ENCODE measurements around the gene TECTA. TPM values are rescaled to one million over a fixed set of nuclear protein-coding genes. Genes with fewer than 3 reads are reported as not detected.
"Not testable (repeated sequence)": the region's sequence is repeated elsewhere in the genome, so short reads cannot be mapped to it uniquely, and the experiment has no call there.

The TECTA gene
- polyA plus RNA-seq, 1 donor from 2014 or later = not detected

- Mint-ChIP-seq H3K4me1 (no peaks in the 10 kb centered on the region), H3K36me3 (no peaks in the 10 kb centered on the region), H3K27ac (no peak overlapping the region), H3K27me3 (peaks cover 3% of the 10 kb centered on the region), H3K9me3 (no peaks in the 10 kb centered on the region), H3K4me3 (no peak overlapping the region)
Observed at GRCh38 chr11:121154486-121155314, 53.7 kb downstream of the TECTA start.

- H3K4me3 Mint-ChIP-seq = no peak overlapping the region
- no peaks in the 10 kb centered on the region for H3K36me3 Mint-ChIP-seq
- no peaks in the 10 kb centered on the region for H3K4me1 Mint-ChIP-seq
- peaks cover 3% of the 10 kb centered on the region for H3K27me3 Mint-ChIP-seq
- no peak overlapping the region for H3K27ac Mint-ChIP-seq
- no peaks in the 10 kb centered on the region for H3K9me3 Mint-ChIP-seq
Observed at GRCh38 chr11:121157756-121158155, 56.7 kb downstream of the TECTA start.

- Mint-ChIP-seq H3K27ac (no peak overlapping the region), H3K9me3 (no peaks in the 10 kb centered on the region), H3K36me3 (no peaks in the 10 kb centered on the region), H3K4me1 (no peaks in the 10 kb centered on the region), H3K27me3 (peaks cover 3% of the 10 kb centered on the region), H3K4me3 (no peak overlapping the region)
Observed at GRCh38 chr11:121159741-121160140, 58.7 kb downstream of the TECTA start.

- Mint-ChIP-seq H3K27ac (no peak overlapping the region), H3K36me3 (no peaks in the 10 kb centered on the region), H3K4me1 (no peaks in the 10 kb centered on the region), H3K4me3 (no peak overlapping the region), H3K27me3 (peaks cover 3% of the 10 kb centered on the region), H3K9me3 (no peaks in the 10 kb centered on the region)
Observed at GRCh38 chr11:121161349-121161917, 60.4 kb downstream of the TECTA start.

GRCh38 chr11:121163658-121164308 lies 62.7 kb downstream of the TECTA start:
- Mint-ChIP-seq H3K27ac (no peak overlapping the region), H3K36me3 (no peaks in the 10 kb centered on the region), H3K27me3 (peaks cover 3% of the 10 kb centered on the region), H3K4me3 (no peak overlapping the region), H3K4me1 (no peaks in the 10 kb centered on the region), H3K9me3 (no peaks in the 10 kb centered on the region)

- not testable (repeated sequence) for H3K4me1 Mint-ChIP-seq, H3K27me3 Mint-ChIP-seq, H3K4me3 Mint-ChIP-seq, H3K27ac Mint-ChIP-seq, H3K36me3 Mint-ChIP-seq
- H3K9me3 Mint-ChIP-seq = peaks cover 2 to 31% (median 13%) of the 10 kb centered on the region in 3 donors
Observed at GRCh38 chr11:121177629-121178028, 76.6 kb downstream of the TECTA start.

GRCh38 chr11:121179306-121179705 lies 78.3 kb downstream of the TECTA start:
- no peaks in the 10 kb centered on the region for H3K27me3 Mint-ChIP-seq
- H3K27ac Mint-ChIP-seq = no peak overlapping the region
- H3K4me1 Mint-ChIP-seq = no peaks in the 10 kb centered on the region
- H3K9me3 Mint-ChIP-seq = peaks cover 2 to 33% (median 13%) of the 10 kb centered on the region in 3 donors
- H3K36me3 Mint-ChIP-seq = peaks cover 2% of the 10 kb centered on the region
- no peak overlapping the region for H3K4me3 Mint-ChIP-seq

- no peak overlapping the region for H3K27ac Mint-ChIP-seq
- peaks cover 4 to 35% (median 13%) of the 10 kb centered on the region in 3 donors for H3K9me3 Mint-ChIP-seq
- H3K4me3 Mint-ChIP-seq = no peak overlapping the region
- peaks cover 2% of the 10 kb centered on the region for H3K36me3 Mint-ChIP-seq
- H3K4me1 Mint-ChIP-seq = no peaks in the 10 kb centered on the region
- peaks cover 2% of the 10 kb centered on the region for H3K27me3 Mint-ChIP-seq
Observed at GRCh38 chr11:121180183-121180582, 79.1 kb downstream of the TECTA start.

- H3K27ac Mint-ChIP-seq = no peak overlapping the region
Observed at GRCh38 chr11:121188776-121189175, 87.7 kb downstream of the TECTA start.

GRCh38 chr11:121191818-121192217 lies 90.8 kb downstream of the TECTA start:
- H3K27me3 Mint-ChIP-seq = peaks cover 14% of the 10 kb centered on the region
- no peaks in the 10 kb centered on the region for H3K9me3 Mint-ChIP-seq
- no peak overlapping the region for H3K27ac Mint-ChIP-seq
- H3K4me1 Mint-ChIP-seq = peaks cover 0 to 7% (median 6%) of the 10 kb centered on the region in 3 donors
- no peak overlapping the region for H3K4me3 Mint-ChIP-seq
- no peaks in the 10 kb centered on the region for H3K36me3 Mint-ChIP-seq

More at GRCh38 chr11:121188776-121189175, 87.7 kb downstream of the TECTA start:
- Mint-ChIP-seq H3K9me3 (peaks cover 0 to 4% (median 2%) of the 10 kb centered on the region in 3 donors), H3K36me3 (no peaks in the 10 kb centered on the region), H3K27me3 (peaks cover 13% of the 10 kb centered on the region), H3K4me3 (no peak overlapping the region), H3K4me1 (no peaks in the 10 kb centered on the region)

- no peak overlapping the region for H3K4me3 Mint-ChIP-seq
- no peaks in the 10 kb centered on the region for H3K36me3 Mint-ChIP-seq
- H3K27me3 Mint-ChIP-seq = peaks cover 17% of the 10 kb centered on the region
- H3K4me1 Mint-ChIP-seq = peaks cover 0 to 8% (median 7%) of the 10 kb centered on the region in 3 donors
- no peak overlapping the region for H3K27ac Mint-ChIP-seq
- H3K9me3 Mint-ChIP-seq = no peaks in the 10 kb centered on the region
Observed at GRCh38 chr11:121194731-121195596, 93.9 kb downstream of the TECTA start.

GRCh38 chr11:121198491-121198890 lies 97.4 kb downstream of the TECTA start:
- H3K4me3 Mint-ChIP-seq = no peak overlapping the region
- H3K4me1 Mint-ChIP-seq = peaks cover 0 to 8% (median 7%) of the 10 kb centered on the region in 3 donors
- H3K27ac Mint-ChIP-seq = no peak overlapping the region
- no peaks in the 10 kb centered on the region for H3K9me3 Mint-ChIP-seq
- peaks cover 2% of the 10 kb centered on the region for H3K36me3 Mint-ChIP-seq
- H3K27me3 Mint-ChIP-seq = peaks cover 10% of the 10 kb centered on the region

- Mint-ChIP-seq H3K4me3 (no peak overlapping the region), H3K27ac (no peak overlapping the region), H3K36me3 (peaks cover 2% of the 10 kb centered on the region), H3K27me3 (peaks cover 7% of the 10 kb centered on the region), H3K9me3 (no peaks in the 10 kb centered on the region), H3K4me1 (peaks cover 0 to 8% (median 7%) of the 10 kb centered on the region in 3 donors)
Observed at GRCh38 chr11:121199516-121199915, 98.5 kb downstream of the TECTA start.

- no peak overlapping the region for H3K4me3 Mint-ChIP-seq
- H3K36me3 Mint-ChIP-seq = peaks cover 2% of the 10 kb centered on the region
- no peaks in the 10 kb centered on the region for H3K4me1 Mint-ChIP-seq
- H3K27ac Mint-ChIP-seq = no peak overlapping the region
- H3K27me3 Mint-ChIP-seq = no peaks in the 10 kb centered on the region
- H3K9me3 Mint-ChIP-seq = no peaks in the 10 kb centered on the region
Observed at GRCh38 chr11:121206810-121207209, 105.8 kb downstream of the TECTA start.

Data from IgD-negative memory B cell (primary cell).